K562 (cell line): ENCODE results near the gene ARL8A. TPM values are rescaled to one million over a fixed set of nuclear protein-coding genes. Genes with fewer than 3 reads are reported as not detected.
A peak's percentile ranks its signal among the peaks of the same experiment; 100 is the strongest.

ENCODE experiments used
- ATAC-seq: fragments of 200-7000 bp; cut with Tn5 transposase; 3 replicates; pipeline ENCODE4 v1.9.1; 2020; ENCODE audit warnings: moderate library complexity
- BruUV-seq: library from RNA; stranded (reverse); fragments of 400-500 nt; replicated peaks from 2 replicates; lab custom pipeline; 2021; lab: Mats Ljungman, UMichigan
- CTCF ChIA-PET: fragments of 300-600 bp; formaldehyde crosslinking; extraction: SDS; loops from one replicate; lab custom pipeline; 2021; ENCODE audit warnings: low intra/inter-chr PET ratio; lab: Yijun Ruan, JAX
- POLR2A ChIA-PET: fragments of 300-600, 350-650 bp; sonication (Branson Sonifier 250); formaldehyde crosslinking; extraction: SDS; loops from one replicate; lab custom pipeline; 2021; ENCODE audit warnings: antibody characterized with exemption, inconsistent platforms; lab: Yijun Ruan, JAX
- DNase-seq, 4 experiments: peaks; one replicate each; pipeline versions ENCODE4 v3.0.0 to v3.0.0-alpha.2; 2011 to 2018; ENCODE audit warnings: low spot score in 3 of 4, mixed read lengths in 3 of 4; ENCODE audit errors: extremely low read depth in 1 of 4
- FAIRE-seq: peaks from 2 replicates; lab custom pipeline; 2011; peaks lifted over from hg19 to GRCh38; lab: Jason Lieb, UNC
- H2AFZ ChIP-seq: 2 replicates; pipeline ENCODE4 v1.6.0; 2011; ENCODE audit warnings: low read depth, low read length, control low read depth, inconsistent platforms
- H3K27ac ChIP-seq: fragments of 200-600 bp; 3 replicates; pipeline ENCODE4 v1.8.0; 2011; ENCODE audit warnings: low read depth, mild to moderate bottlenecking, control low read depth, inconsistent platforms, low read length, moderate library complexity, mixed read lengths; ENCODE audit errors: extremely low read depth
- H3K27me3 ChIP-seq, 2 experiments: fragments of 300-600 bp in 1 of 2; 2 replicates in 1 of 2; 3 replicates in 1 of 2; pipeline versions ENCODE4 v1.6.0 to v1.8.0; 2011; ENCODE audit warnings: inconsistent platforms in 2 of 2, low read length in 2 of 2, mild to moderate bottlenecking in 1 of 2, mixed read lengths in 1 of 2, moderate library complexity in 1 of 2; ENCODE audit not compliant: control insufficient read depth in 2 of 2, insufficient read depth in 2 of 2
- H3K36me3 ChIP-seq: fragments of 300-600 bp; 3 replicates; pipeline ENCODE4 v1.8.0; 2011; ENCODE audit warnings: mild to moderate bottlenecking, low read length, inconsistent platforms; ENCODE audit not compliant: control insufficient read depth, insufficient read depth
- H3K4me1 ChIP-seq, 2 experiments: fragments of 200-600 bp in 1 of 2; replicated peaks in 1 of 2; 2 replicates in 1 of 2; 3 replicates in 1 of 2; pipeline versions ENCODE4 v1.5.1 to v1.8.0; 2011; ENCODE audit warnings: inconsistent platforms in 2 of 2, low read length in 2 of 2, mild to moderate bottlenecking in 1 of 2, mixed read lengths in 1 of 2, moderate library complexity in 1 of 2; ENCODE audit not compliant: control insufficient read depth in 2 of 2, insufficient read depth in 2 of 2
- H3K4me2 ChIP-seq: 2 replicates; pipeline ENCODE4 v1.6.1; 2011; ENCODE audit warnings: low read length, control low read depth, inconsistent platforms, mixed read lengths; ENCODE audit not compliant: insufficient read depth
- H3K4me3 ChIP-seq: fragments of 200-600 bp; sonication (generic), shearing (Covaris generic); 2 replicates; pipeline ENCODE4 v1.5.1; 2016; ENCODE audit warnings: control low read depth, inconsistent platforms
- H3K79me2 ChIP-seq: fragments of 200-600 bp; 3 replicates; pipeline ENCODE4 v1.8.0; 2011; ENCODE audit warnings: low read length, inconsistent platforms; ENCODE audit not compliant: control insufficient read depth, insufficient read depth
- H3K9ac ChIP-seq, 2 experiments: 2 replicates each; pipeline versions ENCODE4 v1.6.0 to v1.6.1; 2011; ENCODE audit warnings: low read depth in 2 of 2, low read length in 2 of 2, control low read depth in 1 of 2, inconsistent platforms in 1 of 2, mild to moderate bottlenecking in 1 of 2, mixed read lengths in 1 of 2; ENCODE audit not compliant: insufficient read depth in 1 of 2
- H3K9me1 ChIP-seq: one replicate; pipeline ENCODE4 v1.6.0; 2011; ENCODE audit warnings: inconsistent platforms, mild to moderate bottlenecking, low read length, moderate library complexity; ENCODE audit not compliant: control insufficient read depth, insufficient read depth
- H3K9me3 ChIP-seq: replicated peaks from 2 replicates; pipeline ENCODE4 v1.5.1; 2011; ENCODE audit warnings: low read depth, low read length, inconsistent platforms; ENCODE audit not compliant: control insufficient read depth, insufficient read depth
- H4K20me1 ChIP-seq: replicated peaks from 2 replicates; pipeline ENCODE4 v1.6.1; 2011; ENCODE audit warnings: low read length, inconsistent platforms, mixed read lengths; ENCODE audit not compliant: control insufficient read depth, insufficient read depth
- ADNP ChIP-seq: fragments of 200-800 bp; sonication (Bioruptor generic); IDR thresholded peaks from 2 replicates; pipeline ENCODE4 v1.6.1; 2016; ENCODE audit warnings: missing genetic modification characterization, missing compliant biosample characterization
- BCOR ChIP-seq: fragments of 450-650 bp; IDR thresholded peaks from 2 replicates; pipeline ENCODE4 v1.6.1; 2016
- CEBPG ChIP-seq, 3 experiments: fragments of 200-800 bp in 1 of 3; sonication (Bioruptor generic) in 1 of 3; sonication (generic) in 1 of 3; formaldehyde crosslinking in 1 of 3; IDR thresholded peaks in 2 of 3; conservative IDR thresholded peaks in 1 of 3; 2 replicates each; pipeline versions ENCODE4 v1.6.1 to v1.8.0; 2016 to 2022; ENCODE audit warnings: missing compliant biosample characterization in 2 of 3, missing genetic modification characterization in 2 of 3, mild to moderate bottlenecking in 1 of 3, missing genetic modification reagents in 1 of 3
- GATA2 ChIP-seq: sonication (generic); formaldehyde crosslinking; IDR thresholded peaks from 2 replicates; pipeline ENCODE4 v1.4.0; 2020; ENCODE audit warnings: mild to moderate bottlenecking, missing genetic modification reagents
- GTF2F1 ChIP-seq: IDR thresholded peaks from 2 replicates; pipeline ENCODE4 v1.6.1; 2011; ENCODE audit warnings: low read depth, low read length, improper control_type of control experiment
- HMG20B ChIP-seq: fragments of 250-450 bp; sonication (Bioruptor Pico); IDR thresholded peaks from 2 replicates; pipeline ENCODE4 v1.5.0; 2021; ENCODE audit warnings: mild to moderate bottlenecking
- KDM1A ChIP-seq, 2 experiments: fragments of 450-650 bp; IDR thresholded peaks; 2 replicates each; pipeline ENCODE4 v1.6.1; 2016; ENCODE audit warnings: mild to moderate bottlenecking in 2 of 2
- MAFK ChIP-seq: IDR thresholded peaks from 2 replicates; pipeline ENCODE4 v1.6.1; 2011; ENCODE audit warnings: low read length, improper control_type of control experiment
- MCM3 ChIP-seq: fragments of 450-650 bp; IDR thresholded peaks from 2 replicates; pipeline ENCODE4 v1.6.1; 2016
- MEF2D ChIP-seq: conservative IDR thresholded peaks from 2 replicates; pipeline ENCODE4 v1.6.1; 2016; ENCODE audit warnings: low read depth, missing genetic modification characterization, missing compliant biosample characterization
- MIER1 ChIP-seq: fragments of 450-650 bp; IDR thresholded peaks from 2 replicates; pipeline ENCODE4 v1.6.1; 2016; ENCODE audit warnings: antibody characterized with exemption, mild to moderate bottlenecking, low read depth
- NFXL1 ChIP-seq: fragments of 450-650 bp; formaldehyde crosslinking; IDR thresholded peaks from 2 replicates; pipeline ENCODE4 v1.4.0; 2021; ENCODE audit warnings: mild to moderate bottlenecking
- RBFOX2 ChIP-seq: fragments of 200-400 bp; formaldehyde crosslinking; IDR thresholded peaks from 2 replicates; pipeline ENCODE4 v1.6.1; 2017; ENCODE audit warnings: low read depth, mild to moderate bottlenecking, low read length, moderate library complexity
- RBM25 ChIP-seq: fragments of 200-400 bp; formaldehyde crosslinking; IDR thresholded peaks from 2 replicates; pipeline ENCODE4 v1.6.1; 2018; ENCODE audit warnings: low read length, low read depth, moderate library complexity; ENCODE audit not compliant: severe bottlenecking
- ZFP30 ChIP-seq: fragments of 250-450 bp; sonication (Bioruptor Pico); IDR thresholded peaks from 2 replicates; pipeline ENCODE4 v1.8.0; 2022; ENCODE audit warnings: moderate library complexity, mild to moderate bottlenecking, inconsistent platforms, borderline replicate concordance
- ZFP36 ChIP-seq: fragments of 150-350 bp; IDR thresholded peaks from 2 replicates; pipeline ENCODE4 v1.6.1; 2018; ENCODE audit warnings: low read length, low read depth; ENCODE audit not compliant: partially characterized antibody
- ZNF253 ChIP-seq: fragments of 250-450 bp; sonication (Bioruptor Pico); conservative IDR thresholded peaks from 2 replicates; pipeline ENCODE4 v1.6.1; 2021; ENCODE audit warnings: mild to moderate bottlenecking
- WGBS: fragments of 100-300 bp; shearing (Covaris generic); methylation state at CpG from one replicate; pipeline ENCODE4 v1.1.6; 2016; ENCODE audit warnings: low coverage, mixed read lengths; ENCODE audit not compliant: insufficient coverage; ENCODE audit errors: missing lambda C conversion rate; 5-methylcytosine and 5-hydroxymethylcytosine counted together
- in situ Hi-C: fragments of 300-500 bp; cut with MboI; formaldehyde crosslinking; loops from 4 replicates; pipeline ENCODE4 v1.15.0; 2018; ENCODE audit warnings: inconsistent platforms, mixed read lengths
- intact Hi-C: fragments of 100-400 bp; cut with micrococcal nuclease; formaldehyde crosslinking; loops from 2 replicates; pipeline ENCODE4 v1.14.2; 2022
- polyA plus RNA-seq, 8 experiments: library from polyadenylated mRNA; depleted of rRNA in 4 of 8; stranded (reverse) in 5 of 8; unstranded in 3 of 8; fragments of >200 nt; fragmentation: Nextera tagmentation in 2 of 8; fragmentation: Illumina TruSeq in 1 of 8; extraction: Ambion mirVana in 2 of 8; extraction: Trizol in 1 of 8; gene quantifications; 2 replicates each; pipeline versions ENCODE4 v1.2.1 to v1.2.3, GENCODE V29; 2011 to 2014; ENCODE audit warnings: inconsistent platforms in 1 of 8, missing spikeins in 1 of 8
- total RNA-seq, 7 experiments: library from RNA; depleted of rRNA in 6 of 7; stranded (reverse); fragments of >200 nt in 6 of 7; fragmentation: Illumina TruSeq in 2 of 7; extraction: Trizol in 2 of 7; gene quantifications; 2 replicates each; pipeline versions ENCODE4 v1.2.1 to v1.2.3, GENCODE V29; 2011 to 2021; ENCODE audit warnings: low replicate concordance in 1 of 7
- TF ChIP-seq, protein P1 (sequence below): sonication (generic); formaldehyde crosslinking; IDR thresholded peaks from 2 replicates; pipeline ENCODE4 v1.4.0; 2020; ENCODE audit warnings: mild to moderate bottlenecking, missing genetic modification reagents

ARL8A gene
- total and polyA plus RNA-seq, 9 of the 15 experiments (the other 6 are each of a cell fraction or from before 2014, with no cell fraction given), result 0.17 to 27.3 (median 15.6) TPM

DNA sequence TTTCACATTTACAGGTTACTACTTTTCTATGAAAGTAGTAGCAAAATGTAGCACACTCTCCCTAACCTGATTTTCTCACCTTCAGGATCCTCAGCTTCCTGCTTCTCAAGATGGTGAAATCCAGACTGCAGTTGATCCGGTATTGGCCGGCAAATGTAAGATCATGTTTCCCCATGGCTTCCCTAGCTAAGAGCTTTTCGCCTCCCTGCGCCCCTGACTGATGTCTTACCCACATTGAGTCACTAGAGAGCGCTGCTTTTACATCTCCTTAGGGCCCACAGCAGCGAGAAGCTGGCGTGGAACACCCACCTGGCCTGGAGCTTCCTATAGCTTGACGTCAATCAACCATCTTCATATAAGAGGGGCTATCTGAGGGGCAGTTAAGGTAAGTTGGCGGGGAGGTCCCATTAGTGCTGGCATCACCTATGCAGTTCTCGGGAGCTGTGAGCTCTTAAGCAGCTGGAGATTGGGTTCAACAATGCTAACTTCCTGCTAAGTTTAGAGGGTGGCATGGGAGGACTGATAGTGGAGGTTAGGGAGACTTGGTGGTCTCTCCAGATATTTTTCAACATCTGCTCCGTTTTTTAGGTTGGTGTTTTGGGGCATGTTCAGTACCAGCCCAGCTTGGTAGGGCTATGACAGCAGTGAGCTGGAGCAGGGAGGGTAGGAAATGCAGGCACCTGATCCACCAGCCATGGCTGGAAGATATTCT is 10.4 kb upstream of the ARL8A start (continued):
- TF ChIP-seq, protein P1, sequence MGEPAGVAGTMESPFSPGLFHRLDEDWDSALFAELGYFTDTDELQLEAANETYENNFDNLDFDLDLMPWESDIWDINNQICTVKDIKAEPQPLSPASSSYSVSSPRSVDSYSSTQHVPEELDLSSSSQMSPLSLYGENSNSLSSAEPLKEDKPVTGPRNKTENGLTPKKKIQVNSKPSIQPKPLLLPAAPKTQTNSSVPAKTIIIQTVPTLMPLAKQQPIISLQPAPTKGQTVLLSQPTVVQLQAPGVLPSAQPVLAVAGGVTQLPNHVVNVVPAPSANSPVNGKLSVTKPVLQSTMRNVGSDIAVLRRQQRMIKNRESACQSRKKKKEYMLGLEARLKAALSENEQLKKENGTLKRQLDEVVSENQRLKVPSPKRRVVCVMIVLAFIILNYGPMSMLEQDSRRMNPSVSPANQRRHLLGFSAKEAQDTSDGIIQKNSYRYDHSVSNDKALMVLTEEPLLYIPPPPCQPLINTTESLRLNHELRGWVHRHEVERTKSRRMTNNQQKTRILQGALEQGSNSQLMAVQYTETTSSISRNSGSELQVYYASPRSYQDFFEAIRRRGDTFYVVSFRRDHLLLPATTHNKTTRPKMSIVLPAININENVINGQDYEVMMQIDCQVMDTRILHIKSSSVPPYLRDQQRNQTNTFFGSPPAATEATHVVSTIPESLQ (CRISPR knock-in tag), result no peak
- TF ChIP-seq MCM3 (no peak), MAFK (0 out of 2 replicates have a peak, but pooled peaks have one; percentile 4)
- TF ChIP-seq, all 486 proteins: peak for 31

DNA sequence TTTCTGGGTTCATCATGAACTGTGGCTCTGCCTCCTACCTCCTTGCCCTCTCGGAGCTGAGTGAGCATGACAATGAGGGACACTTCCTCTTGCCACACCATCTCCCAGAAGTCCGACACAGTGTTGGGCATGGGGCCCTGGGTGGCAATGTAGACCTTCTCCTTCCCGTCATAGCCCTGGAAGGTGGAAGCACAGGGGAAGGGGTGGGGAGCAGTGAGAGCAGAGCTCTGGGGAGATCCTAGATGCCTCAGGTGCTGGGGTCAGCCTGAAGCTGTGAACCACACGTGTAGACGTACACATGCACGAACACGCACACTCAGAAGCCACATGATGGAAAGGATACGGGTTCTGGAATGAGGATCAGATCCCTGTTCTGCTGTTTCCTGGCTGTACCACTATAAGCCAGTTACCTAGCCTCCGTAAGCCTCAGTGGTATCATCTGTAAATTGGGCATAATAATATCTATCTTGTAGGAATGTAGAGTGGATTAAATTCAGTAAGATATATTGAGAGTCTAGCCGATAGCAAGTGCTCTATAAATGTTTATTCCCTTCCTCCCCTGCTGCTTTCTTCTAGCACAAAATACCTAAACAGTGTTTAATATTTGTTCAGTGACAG is 9.7 kb upstream of the ARL8A start:
- H3K9me1 ChIP-seq, result no peaks in the 10 kb centered on the region
- H3K4me2 ChIP-seq, result no peak overlapping the region
- H4K20me1 ChIP-seq, result no peaks in the 10 kb centered on the region
- H3K9me3 ChIP-seq, result no peaks in the 10 kb centered on the region
- FAIRE-seq (no peak), ATAC-seq (no peak), DNase-seq (no peak)
- ChIA-PET CTCF (interaction anchor here (0.8 to 1.0 kb wide), 2 partner anchors 162 to 168 kb away, joined by 3 to 4 read pairs; no protein-coding TSS in a partner anchor), POLR2A (interaction anchor here (0.6 to 4.5 kb wide), 9 partner anchors 9 to 325 kb away, joined by 3 to 49 read pairs (median 4); partner anchors contain the start of gene ARL8A)
- H3K27me3 ChIP-seq, result no peaks in the 10 kb centered on the region
- in situ Hi-C loops (no loop called here), intact Hi-C loops (loop anchor here (10.0 kb wide), 1 partner anchor 651 kb away; the partner anchor contains the start of gene KDM5B)
- no TSS peak for BruUV-seq
- peak overlapping the region; percentile 12 to 23; a peak in 1 of 4 replicates for H3K9ac ChIP-seq
- 90% methylated on average over 10 of the region's 10 CpGs for WGBS
- peaks cover 96% of the 10 kb centered on the region for H3K36me3 ChIP-seq
- H3K4me1 ChIP-seq, result peaks cover 33 to 55% of the 10 kb centered on the region in 2 experiments
- no peak overlapping the region for H3K4me3 ChIP-seq
- peak overlapping the region; percentile 27; the same call in 1 of the 3 replicates for H3K27ac ChIP-seq
- peaks cover 51% of the 10 kb centered on the region for H3K79me2 ChIP-seq
- H2AFZ ChIP-seq, result no peak overlapping the region; the same call in 1 of the 2 replicates
- 0 out of 2 replicates have a peak, but pooled peaks have one; percentile 30 for TF ChIP-seq CEBPG (CRISPR knock-in tag; IDR thresholded peaks at IDR 0.05)
- no peak for TF ChIP-seq CEBPG (tag; conservative IDR thresholded peaks at IDR 0.05 in 1 of 2, IDR thresholded peaks at IDR 0.05 in 1 of 2)
- no peak for TF ChIP-seq HMG20B (CRISPR knock-in tag)
- no peak for TF ChIP-seq ZFP30 (CRISPR knock-in tag)
- no peak for TF ChIP-seq GTF2F1
- TF ChIP-seq MEF2D (tag), result no peak
- TF ChIP-seq KDM1A (IDR thresholded peaks at IDR 0.05), result 0 out of 4 replicates have a peak, but pooled peaks of 1 of the 2 experiments have one; percentile 56
- TF ChIP-seq GATA2 (CRISPR knock-in tag), result 0 out of 2 replicates have a peak, but pooled peaks have one; percentile 10
- TF ChIP-seq BCOR, result peak; percentile 64
- no peak for TF ChIP-seq MCM3
- TF ChIP-seq ZNF253 (CRISPR knock-in tag), result no peak
- TF ChIP-seq RBM25, result no peak
- no peak for TF ChIP-seq NFXL1 (CRISPR knock-in tag)
- TF ChIP-seq RBFOX2, result peak; percentile 51; the same call in 1 of the 2 replicates
- TF ChIP-seq MIER1, result no peak
- TF ChIP-seq ZFP36, result no peak
- TF ChIP-seq ADNP (tag), result peak; percentile 62; the same call in 1 of the 2 replicates
